HG03558 (cell line): Measurements from ENCODE around the gene TMC6.
"Not testable (repeated sequence)": the region's sequence is repeated elsewhere in the genome, so short reads cannot be mapped to it uniquely, and the experiment has no call there.

Experiments
- ATAC-seq: cut with Tn5 transposase; IDR thresholded peaks from one replicate; pipeline ENCODE4 v1.9.1; 2021; ENCODE audit warnings: moderate number of reproducible peaks; ENCODE audit not compliant: unreplicated experiment; ENCODE audit errors: extremely low read depth

TMC6 gene

DNA sequence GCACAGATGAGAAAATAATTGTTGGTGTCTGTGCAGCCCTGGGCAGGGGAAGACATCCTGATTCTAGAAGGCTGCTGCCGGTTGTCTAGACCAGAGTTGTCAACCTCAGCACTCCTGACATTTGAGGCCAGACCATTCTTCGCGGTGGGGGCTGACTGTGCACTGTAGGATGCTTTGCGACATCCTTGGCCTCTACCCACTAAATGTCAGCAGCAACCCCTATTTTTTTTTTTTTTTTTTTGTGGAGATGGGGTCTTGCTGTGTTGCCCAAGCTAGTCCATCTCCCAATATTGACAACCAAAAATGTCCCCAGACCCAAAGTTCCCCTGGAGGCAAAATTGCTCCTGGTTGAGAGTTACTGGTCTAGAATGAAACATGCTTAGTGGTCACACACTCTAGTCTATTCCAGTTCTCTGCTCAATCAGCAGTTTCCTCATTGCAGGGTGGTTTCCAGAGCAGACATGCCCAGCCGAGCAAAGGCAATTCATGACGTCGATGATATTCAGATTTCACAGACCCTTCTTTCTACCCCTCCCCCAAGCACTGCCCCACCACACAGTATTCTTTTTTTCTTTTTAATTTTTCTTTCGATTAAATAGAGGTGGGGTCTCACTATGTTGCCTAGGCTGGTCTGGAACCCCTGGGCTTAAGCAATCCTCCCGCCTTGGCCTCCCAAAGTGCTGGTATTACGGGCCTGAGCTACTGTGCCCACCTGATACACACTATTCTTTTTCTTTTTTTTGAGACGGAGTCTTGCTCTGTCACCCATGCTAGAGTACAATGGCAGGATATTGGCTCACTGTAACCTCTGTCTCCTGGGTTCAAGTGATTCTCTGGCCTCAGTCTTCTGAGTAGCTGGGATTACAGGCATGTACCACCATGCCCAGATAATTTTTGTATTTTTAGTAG lies 26.6 kb upstream of the TMC6 start:
- no peak for ATAC-seq

DNA sequence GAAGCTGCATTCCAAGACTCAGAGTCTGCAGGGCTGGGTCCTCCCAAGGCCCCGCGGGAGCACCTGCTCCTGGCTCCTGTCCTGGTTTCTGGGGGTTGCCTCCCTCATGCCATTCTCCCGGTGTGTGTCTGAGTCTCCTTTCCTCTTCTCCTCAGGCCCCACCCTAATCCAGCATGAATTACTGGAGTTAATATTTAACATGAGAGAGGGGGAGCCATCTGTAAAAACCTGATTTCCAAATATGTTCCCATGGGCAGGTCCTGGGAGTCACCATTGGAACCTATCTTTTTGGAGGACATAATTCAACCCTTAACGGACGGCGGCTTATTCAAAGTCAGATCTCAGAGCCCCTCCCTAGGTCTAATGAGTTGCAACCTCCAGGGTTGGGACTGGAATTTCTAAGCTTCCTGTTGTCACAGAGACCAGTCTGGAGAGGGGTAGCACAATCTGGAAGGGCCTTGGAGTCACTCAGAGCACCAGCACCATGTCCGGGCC lies 23.0 kb upstream of the TMC6 start:
- ATAC-seq, result no peak

DNA sequence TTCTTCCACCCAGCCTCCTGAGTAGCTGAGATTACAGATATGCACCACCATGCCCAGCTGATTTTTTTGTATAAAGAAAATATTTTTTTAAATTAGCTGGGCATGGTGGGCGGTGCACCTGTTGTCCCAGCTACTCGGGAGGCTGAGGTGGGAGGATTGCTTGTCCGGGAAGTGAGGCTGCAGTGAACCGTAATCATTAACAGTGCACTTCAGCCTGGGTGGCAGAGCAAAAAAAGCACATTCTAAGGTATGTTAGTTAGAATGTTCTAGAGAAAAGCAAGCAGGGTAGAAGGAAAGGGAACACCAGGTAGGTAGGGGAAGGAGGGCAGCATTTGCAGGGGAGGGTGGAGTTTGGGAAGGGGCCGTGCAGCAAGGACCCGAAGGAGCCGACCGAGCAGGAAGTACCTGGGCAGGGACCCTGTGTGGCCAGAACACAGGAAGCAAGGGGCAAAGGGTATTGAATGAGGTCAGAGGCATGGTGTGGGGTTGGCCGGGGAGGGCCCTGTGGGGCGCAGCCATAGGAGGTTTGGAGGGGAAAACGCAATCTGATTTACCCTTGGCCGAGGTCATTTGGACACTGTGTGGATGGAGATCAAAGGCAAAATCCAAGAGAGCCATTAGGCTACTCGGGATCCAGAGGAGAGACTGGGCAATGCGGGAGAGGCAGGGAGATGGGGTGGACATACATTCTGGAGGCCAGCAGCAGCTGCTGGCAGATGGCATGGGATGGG lies 19.9 kb upstream of the TMC6 start:
- ATAC-seq, result no peak

DNA sequence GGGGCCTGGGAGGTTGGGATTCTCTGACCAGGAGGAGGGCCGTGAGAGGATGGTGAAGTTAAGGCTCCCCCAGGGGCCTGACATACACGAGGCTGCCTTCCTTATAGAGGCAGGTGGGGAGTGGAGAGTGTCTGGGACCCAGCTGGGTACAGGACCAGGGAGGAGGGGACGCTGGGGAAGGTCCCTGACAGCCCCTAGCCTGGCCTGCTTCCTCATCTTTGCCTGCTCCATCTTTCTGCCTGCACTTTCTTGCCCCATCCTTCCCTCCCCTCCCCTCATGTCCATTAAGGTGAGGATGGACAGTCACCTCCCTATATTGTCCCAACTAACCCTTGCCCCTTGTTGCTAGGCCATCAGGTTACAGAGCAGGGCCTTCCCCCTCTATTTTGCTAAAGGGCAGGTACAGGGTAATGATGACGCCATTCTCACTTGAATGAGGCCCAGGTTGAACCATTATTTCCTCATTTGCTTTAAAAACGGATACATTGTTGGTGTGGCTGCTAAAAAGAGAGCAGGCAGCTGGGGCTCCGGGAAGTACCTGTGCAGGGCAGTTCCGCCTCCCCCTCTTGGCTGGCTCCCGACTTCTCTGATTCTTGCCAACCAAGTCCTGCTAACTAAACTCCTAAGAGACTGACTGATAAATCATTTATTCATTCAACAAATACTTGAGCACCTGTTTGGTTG lies 18.9 kb upstream of the TMC6 start:
- ATAC-seq, result no peak

DNA sequence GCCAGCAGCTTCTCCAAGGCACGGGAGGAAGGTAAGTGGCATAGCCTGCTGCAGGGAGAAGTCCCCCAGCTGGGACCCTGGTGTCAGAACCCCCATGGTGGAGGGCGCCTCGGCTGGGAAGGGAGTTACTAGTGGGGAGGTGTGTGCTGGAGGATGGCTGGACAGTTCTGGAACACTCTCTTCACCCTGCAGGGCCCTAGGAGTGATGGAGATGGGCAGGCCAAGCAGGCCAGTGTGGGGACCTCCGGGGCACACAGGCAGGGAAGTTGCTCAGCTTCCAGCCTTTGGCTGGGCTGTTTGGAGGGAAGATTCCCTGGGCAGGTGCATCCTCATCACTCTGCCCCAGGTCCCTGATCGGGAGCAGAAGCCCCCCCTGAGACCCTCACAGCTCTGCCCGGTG lies 18.3 kb upstream of the TMC6 start:
- ATAC-seq, result no peak

DNA sequence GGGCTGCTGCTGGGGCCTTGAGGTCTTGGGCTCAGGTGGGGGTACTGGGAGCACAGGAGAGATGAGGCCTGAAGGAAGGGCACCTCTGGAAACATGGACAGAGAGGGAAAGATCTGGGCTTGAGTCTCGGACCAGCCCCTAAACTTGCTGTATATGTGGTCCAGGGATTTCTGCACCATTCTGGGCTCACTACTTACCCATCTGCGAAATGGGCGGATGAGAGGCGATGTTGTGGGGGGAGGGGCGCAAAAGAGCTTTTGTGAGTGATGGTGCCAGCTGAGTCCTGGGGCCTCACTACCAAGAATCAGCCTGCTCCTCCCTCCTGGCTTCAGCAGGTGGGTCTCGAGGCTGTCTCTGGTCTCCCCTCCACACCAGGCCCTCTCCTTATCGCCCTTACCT lies 17.9 kb upstream of the TMC6 start:
- ATAC-seq, result no peak

DNA sequence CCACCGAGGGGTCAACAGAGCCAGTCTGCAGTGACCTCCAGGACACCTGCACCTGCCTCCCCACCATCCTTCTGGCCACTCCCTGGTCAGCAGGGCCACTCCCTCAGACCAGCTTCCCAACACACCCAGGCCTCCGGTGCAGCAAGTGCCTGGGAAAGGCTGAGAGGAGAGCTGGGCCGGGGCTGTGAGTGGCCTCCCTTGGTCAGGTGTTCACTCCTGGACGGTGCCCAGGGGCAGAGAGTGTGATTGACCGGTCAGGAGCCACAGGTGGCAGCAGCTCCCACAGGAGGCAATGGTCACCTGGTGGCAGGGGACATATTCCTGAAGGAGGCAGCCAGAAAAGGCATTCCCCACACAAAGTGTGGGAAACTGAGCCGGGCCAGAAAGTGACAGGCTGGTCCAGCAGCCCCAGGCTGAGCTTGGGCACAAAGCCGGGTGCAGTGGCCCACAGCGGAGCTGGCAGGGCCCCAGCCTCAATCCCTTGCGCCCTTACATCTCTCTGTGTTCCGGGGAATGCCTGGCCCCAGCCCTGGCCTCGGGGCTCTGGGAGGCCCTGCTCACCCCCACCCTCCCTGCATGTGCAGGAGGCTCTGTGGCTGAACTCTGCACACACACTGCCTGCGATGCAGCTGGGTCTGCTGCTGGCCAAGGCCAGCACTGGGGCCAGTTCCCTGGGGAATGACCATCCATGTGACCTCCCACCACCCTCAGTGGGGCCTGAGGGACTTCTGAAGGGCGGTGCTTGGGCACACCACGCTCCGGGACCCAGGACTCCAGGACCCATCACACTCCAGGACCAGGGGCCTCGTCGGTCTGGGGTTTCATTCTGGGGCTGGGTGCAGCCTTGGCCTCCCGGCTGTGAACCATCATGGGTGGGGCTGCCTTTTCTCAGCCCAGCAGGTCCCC lies 16.4 kb upstream of the TMC6 start:
- no peak for ATAC-seq

DNA sequence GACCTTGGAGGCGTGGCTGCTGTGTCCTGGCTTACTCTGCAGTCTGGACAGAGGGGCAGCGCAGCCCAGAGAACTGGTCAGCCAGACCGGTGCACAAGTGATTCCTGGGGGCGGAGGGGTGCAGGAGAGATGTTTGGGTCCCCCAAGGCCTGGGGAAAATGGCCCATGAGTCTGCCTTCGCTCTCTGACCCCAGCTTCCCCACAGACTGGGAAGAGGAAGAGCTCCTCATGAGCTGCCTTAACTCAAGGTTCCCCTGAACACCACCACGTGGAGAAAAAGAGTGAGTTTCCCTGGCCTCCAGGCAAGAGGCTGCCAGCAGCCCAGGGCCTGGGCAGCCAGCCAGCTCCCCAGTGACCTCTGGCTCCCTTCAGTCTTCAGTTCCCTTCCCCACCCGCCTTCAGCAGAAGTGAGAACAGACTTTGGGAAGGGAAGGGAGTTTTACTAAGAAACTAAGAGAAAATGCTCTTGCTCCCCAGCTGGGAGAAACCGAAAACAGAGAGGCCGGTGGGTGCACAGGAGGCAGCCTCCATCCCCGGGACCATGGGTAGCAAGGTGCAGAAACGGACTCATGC lies 15.7 kb upstream of the TMC6 start:
- no peak for ATAC-seq

DNA sequence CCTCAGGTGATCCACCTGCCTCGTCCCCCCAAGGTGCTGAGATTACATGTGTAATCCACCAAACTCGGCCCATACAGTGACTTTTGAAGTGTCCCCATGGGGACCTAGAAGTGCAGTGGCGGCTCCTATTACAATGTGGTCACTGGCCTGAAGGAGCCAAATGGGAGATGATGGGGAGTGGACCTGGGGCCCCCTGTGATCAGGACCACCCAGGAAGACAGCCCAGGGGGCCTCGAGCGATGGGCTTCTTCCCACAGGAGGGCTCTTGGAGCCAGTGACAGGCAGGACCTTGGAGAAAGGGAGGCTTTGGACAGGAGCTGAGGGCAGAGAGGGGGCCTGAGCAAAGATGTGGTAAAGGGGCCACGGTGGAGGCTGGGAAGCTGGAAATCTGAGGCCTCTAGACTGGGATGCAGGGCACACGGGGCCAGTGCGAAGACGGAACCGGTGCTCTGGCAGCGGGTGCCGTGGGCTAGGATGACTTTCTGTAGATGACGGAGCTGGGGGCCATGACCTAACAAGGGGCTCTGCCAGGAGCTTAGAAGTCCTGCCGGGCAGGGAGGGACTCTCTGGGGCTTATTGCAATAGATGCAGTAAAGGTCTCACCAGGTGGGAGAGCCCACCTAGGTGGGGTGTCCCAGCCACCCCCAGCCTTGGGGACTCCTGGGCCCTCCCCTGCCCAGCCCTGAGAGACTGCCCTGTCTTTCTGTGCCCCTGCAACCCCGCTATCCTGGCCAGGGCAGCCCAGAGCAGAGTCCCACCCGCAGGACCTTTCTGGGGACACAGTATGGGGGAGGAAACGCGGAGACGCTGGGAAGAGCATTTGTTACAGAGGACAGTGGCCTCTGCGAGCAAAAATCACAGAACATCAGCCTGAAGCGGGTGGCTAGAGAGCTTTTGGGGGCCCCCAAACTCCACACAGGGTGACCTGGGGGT lies 14.9 kb upstream of the TMC6 start:
- no peak for ATAC-seq

DNA sequence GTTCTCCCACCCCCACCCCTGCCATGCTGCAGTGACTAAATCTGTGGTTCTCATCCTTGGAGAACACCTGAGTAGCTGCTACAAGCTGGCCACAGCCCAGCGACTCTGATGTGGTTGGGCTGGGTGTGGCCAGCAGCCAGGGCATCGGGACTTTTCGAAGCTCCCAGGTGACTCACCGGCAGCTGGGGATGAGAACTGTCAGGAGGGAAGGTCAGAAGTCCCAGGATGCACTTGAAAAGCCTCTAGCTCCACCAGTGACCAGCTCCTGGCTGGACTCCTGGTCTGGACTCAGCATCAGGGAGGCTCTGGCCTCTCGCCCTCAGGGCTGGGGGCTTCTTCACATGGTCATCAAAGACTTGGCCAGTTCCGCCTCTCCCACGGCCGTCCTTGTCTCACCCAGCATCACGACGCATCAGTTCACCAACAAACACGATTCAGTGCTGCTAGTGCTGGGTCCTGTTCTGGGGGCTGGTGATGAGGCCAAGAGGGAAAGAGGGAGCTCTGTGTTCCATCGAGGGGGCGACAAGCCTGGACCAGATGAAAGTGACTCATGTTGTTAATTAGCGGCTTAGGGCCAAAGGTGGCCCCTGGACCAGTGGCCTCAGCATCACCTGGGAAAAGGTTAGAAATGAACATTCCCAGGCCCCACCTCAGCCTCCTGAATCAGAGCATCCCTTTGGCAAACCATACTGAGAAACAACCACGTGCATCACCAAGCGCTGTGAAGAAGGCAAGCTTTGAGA lies 13.7 kb upstream of the TMC6 start:
- ATAC-seq, result no peak

DNA sequence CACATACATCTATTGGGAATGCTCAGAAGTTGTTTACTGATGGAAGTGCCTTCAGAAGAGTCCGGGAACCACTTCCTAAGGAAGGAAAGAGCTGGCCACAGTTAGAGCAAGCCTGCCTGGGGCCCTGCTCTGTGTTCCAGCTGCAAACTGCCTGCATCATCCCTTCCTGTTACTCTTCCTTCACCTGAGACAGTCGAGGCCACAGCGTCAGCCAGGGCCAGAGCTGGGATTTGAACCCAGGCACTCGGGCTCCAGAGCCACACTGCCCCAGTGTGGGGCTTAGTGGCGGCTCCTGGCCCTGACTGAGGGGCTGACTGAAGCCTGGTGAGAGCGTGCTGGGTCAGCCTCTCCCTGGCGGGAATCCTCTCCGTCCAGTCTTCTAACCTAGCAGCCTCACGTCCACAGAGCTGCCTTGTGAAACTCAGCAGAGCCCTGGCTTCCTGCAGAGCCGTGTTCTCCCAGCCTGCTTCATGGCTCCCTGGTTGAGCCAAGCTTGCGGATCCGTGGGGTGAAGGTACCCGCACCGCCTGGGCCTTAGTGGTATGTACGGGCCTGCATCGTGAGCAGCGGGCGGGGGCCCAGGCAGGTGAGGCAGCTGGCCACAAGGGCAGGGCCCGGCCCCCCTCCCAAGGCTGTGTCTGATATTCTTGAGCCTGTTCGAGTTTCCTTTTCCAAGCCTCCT lies 13.0 kb upstream of the TMC6 start:
- no peak for ATAC-seq

DNA sequence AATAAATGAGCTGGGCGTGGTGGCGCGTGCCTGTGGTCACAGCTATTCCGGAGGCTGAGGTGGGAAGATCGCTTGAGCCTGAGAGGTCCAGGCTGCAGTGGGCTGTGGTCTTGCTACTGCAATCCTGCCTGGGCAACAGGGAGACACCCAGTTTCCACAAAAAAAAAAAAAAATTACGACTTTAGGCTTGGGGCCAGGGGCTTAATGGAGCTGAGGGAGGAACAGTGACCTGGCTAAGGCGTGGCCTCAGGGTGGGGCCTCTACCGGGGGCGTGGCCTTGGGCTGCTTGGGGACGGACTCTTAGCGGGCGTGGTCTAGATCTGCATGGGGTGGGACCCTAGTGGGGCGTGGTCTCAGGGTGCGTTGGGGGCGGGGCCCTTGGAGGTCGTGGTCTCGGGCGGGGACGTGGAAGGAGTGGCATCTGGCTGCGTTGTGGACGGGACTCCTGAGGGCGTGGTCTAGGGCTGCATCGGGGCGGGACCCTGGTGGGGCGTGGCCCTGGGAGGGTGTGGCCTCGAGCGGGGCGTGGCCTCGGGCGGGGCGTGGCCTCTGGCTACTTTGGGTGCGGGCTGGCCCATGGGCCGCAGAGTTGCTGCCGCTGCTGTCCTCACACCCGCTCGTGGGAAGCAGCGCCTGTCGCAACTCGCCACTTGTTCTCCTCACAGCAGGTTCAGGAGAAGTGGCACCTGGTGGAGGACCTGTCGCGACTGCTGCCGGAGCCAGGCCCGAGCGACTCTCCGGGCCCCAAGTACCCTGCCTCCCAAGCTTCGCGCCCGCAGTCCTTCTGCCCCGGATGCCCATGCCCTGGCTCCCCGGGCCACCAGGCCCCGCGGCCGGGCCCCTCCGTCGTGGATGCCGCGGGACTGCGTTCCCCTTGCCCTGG lies 11.9 kb upstream of the TMC6 start:
- peak; percentile 58 for ATAC-seq

DNA sequence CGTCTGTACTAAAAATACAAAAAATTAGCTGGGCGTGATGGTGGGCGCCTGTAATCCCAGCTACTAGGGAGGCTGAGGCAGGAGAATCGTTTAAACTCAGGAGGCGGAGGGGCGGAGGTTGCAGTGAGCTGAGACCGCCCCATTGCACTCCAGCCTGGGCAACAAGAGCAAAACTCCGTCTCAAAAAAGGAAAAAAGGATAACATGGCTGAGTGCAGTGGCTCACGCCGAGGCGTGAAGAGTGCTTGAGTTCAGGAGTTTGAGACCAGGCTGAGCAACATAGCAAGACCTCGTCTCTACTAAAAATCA lies 11.3 kb upstream of the TMC6 start:
- ATAC-seq, result not testable (repeated sequence)

DNA sequence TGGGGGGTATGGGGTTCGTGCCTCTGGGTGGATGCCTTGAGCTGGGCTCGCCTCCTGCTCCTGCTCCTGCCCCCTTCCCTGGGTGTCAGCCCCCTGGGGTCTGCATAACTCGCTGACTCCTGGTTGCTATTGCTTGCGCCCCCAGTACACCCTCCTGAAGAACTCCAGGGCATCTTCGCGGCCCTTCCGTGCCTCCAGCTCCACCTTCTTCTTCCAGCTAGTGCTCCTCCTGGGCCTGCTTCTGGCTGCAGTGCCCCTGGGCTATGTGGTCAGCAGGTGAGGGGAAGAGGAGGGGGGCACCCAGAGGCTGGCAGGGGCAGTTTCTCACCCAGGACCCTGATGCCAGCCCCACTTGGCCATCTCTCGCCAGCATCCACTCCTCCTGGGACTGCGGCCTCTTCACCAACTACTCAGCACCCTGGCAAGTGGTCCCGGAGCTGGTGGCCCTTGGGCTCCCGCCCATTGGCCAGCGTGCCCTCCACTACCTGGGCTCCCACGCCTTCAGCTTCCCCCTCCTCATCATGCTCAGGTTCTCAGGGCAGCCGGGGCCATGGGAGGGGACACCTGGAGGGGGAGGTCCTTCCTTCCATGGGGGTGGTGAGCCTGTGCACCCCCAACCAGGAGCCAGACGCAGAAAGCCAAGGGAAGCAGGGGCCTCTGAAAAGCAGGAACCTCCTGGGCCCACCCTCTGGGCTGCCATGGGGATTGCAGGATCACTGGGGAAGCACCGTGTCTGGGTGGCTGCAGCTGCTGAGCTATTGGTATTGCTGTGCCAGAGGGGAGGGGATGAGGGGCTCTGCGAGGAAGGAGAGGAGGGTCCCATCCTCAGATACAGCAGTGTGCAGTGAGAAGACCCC lies 9.9 kb upstream of the TMC6 start:
- ATAC-seq, result no peak

DNA sequence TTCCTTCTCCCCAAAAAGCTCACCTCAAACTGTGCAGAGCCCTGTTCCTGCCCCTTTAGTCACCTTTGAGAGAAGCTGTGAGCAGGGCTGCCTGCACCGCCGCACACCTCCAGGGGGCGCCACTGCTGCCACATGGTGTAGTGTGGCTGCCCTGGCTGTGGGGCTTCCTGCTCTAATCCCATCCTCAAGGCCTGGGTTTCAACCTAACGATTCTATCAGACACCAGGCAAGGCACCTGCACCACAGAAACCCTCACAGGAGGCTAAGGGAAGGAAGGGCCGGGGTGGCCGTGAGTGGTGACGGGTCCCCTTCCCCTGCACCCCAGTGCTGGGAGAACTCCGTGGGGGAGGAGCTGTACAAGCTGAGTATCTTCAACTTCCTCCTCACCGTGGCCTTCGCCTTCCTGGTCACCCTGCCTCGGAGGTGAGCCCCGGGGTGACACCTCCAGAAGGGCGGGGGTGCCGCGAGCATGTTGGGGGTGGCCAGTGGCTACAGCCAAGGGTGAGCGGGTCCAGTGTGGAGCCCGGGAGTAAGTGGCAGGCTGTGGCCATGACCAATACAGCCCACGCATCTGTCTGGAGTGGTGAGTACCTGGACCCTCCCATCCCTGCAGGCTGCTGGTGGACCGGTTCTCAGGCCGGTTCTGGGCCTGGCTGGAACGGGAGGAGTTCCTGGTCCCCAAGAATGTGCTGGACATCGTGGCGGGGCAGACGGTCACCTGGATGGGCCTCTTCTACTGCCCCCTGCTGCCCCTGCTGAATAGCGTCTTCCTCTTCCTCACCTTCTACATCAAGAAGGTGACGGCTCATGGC lies 9.0 kb upstream of the TMC6 start:
- ATAC-seq, result no peak
